Cardiac muscle cell (in vitro differentiated cells and primary cell): ENCODE data around the gene TLK1. TPM values are rescaled to one million over a fixed set of nuclear protein-coding genes. Genes with fewer than 3 reads are reported as not detected.

Experiments
- DNase-seq, 2 donors: peaks; one replicate each; pipeline versions ENCODE4 v3.0.0 to v3.0.0-alpha.2; 2010 to 2017; ENCODE audit warnings: low read depth in 1 of 2, low spot score in 1 of 2
- H3K27ac ChIP-seq: fragments of 200-600 bp; sonication (generic); 2 replicates; pipeline ENCODE4 v1.5.1; 2016
- H3K27me3 ChIP-seq: fragments of 200-600 bp; sonication (generic); 2 replicates; pipeline ENCODE4 v1.6.0; 2016; ENCODE audit warnings: control low read depth
- H3K36me3 ChIP-seq: fragments of 200-600 bp; sonication (generic); 2 replicates; pipeline ENCODE4 v1.5.1; 2016; ENCODE audit warnings: control low read depth
- H3K4me1 ChIP-seq: fragments of 200-600 bp; sonication (generic); 2 replicates; pipeline ENCODE4 v1.8.1; 2017; ENCODE audit warnings: low read depth, mild to moderate bottlenecking, mixed run types
- H3K4me3 ChIP-seq: fragments of 200-600 bp; sonication (generic); 2 replicates; pipeline ENCODE4 v1.5.1; 2016; ENCODE audit warnings: mild to moderate bottlenecking
- H3K9me3 ChIP-seq: fragments of 200-600 bp; sonication (generic); 2 replicates; pipeline ENCODE4 v1.5.1; 2017; ENCODE audit warnings: low read depth, mild to moderate bottlenecking, control low read depth
- polyA plus RNA-seq: library from polyadenylated mRNA; unstranded; fragments of >200 nt; fragmentation: Nextera tagmentation; extraction: Ambion mirVana; gene quantifications from 2 replicates; pipeline ENCODE4 v1.2.1, GENCODE V29; 2016
- total RNA-seq: library from RNA; depleted of rRNA; stranded (reverse); fragments of >200 nt; gene quantifications from 2 replicates; pipeline ENCODE4 v1.2.3, GENCODE V29; 2016
- TF ChIP-seq, protein P1 (sequence below): IDR thresholded peaks from 2 replicates; pipeline ENCODE4 v1.5.1; 2012; ENCODE audit warnings: low read depth, mild to moderate bottlenecking, low read length

The TLK1 gene
- total and polyA plus RNA-seq, 2 experiments from 2014 or later: 10.1 to 29.2 TPM

GRCh38 chr2:171176516-171176915 lies 15.8 kb upstream of the TLK1 start:
- H3K4me3 ChIP-seq: no peak overlapping the region
- TF ChIP-seq, protein P1, sequence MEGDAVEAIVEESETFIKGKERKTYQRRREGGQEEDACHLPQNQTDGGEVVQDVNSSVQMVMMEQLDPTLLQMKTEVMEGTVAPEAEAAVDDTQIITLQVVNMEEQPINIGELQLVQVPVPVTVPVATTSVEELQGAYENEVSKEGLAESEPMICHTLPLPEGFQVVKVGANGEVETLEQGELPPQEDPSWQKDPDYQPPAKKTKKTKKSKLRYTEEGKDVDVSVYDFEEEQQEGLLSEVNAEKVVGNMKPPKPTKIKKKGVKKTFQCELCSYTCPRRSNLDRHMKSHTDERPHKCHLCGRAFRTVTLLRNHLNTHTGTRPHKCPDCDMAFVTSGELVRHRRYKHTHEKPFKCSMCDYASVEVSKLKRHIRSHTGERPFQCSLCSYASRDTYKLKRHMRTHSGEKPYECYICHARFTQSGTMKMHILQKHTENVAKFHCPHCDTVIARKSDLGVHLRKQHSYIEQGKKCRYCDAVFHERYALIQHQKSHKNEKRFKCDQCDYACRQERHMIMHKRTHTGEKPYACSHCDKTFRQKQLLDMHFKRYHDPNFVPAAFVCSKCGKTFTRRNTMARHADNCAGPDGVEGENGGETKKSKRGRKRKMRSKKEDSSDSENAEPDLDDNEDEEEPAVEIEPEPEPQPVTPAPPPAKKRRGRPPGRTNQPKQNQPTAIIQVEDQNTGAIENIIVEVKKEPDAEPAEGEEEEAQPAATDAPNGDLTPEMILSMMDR: no peak
- no peak overlapping the region for H3K27ac ChIP-seq
- no peaks in the 10 kb centered on the region for H3K27me3 ChIP-seq
- H3K36me3 ChIP-seq: no peaks in the 10 kb centered on the region
- H3K9me3 ChIP-seq: no peaks in the 10 kb centered on the region
- no peak for DNase-seq
- H3K4me1 ChIP-seq: no peaks in the 10 kb centered on the region

- no peak for DNase-seq
- no peak overlapping the region for H3K4me3 ChIP-seq
- no peaks in the 10 kb centered on the region for H3K36me3 ChIP-seq
- TF ChIP-seq, protein P1: no peak
- H3K27ac ChIP-seq: no peak overlapping the region
- no peaks in the 10 kb centered on the region for H3K9me3 ChIP-seq
- H3K4me1 ChIP-seq: no peaks in the 10 kb centered on the region
- H3K27me3 ChIP-seq: no peaks in the 10 kb centered on the region
These were observed 13.4 kb upstream of the TLK1 start for GRCh38 chr2:171174075-171174474.

GRCh38 chr2:171173087-171173486 lies 12.4 kb upstream of the TLK1 start:
- DNase-seq: no peak
- TF ChIP-seq, protein P1: no peak
- Histone ChIP-seq H3K4me3 (no peak overlapping the region), H3K4me1 (no peaks in the 10 kb centered on the region), H3K36me3 (no peaks in the 10 kb centered on the region), H3K27ac (no peak overlapping the region), H3K27me3 (no peaks in the 10 kb centered on the region), H3K9me3 (no peaks in the 10 kb centered on the region)

DNA sequence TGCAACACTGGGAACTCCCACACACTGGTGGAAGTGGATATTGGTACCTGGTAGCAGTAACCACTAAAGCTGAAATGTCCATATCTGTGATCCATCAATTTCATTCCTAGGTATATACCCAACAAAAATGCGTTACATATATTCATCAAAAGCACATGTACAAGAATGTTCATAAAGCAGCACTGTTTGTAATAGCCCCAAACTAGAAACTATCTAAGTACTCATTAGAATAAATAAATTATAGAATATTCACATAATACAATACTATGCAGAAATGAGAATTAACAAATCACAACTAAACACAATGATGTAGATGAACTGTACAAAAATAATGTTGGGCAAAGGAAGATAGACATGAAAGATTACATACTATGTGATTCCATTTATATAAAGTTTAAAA lies 11.1 kb upstream of the TLK1 start:
- H3K4me1 ChIP-seq: no peaks in the 10 kb centered on the region
- TF ChIP-seq, protein P1: no peak
- no peaks in the 10 kb centered on the region for H3K36me3 ChIP-seq
- H3K27me3 ChIP-seq: no peaks in the 10 kb centered on the region
- no peak overlapping the region for H3K4me3 ChIP-seq
- no peak for DNase-seq
- H3K27ac ChIP-seq: no peak overlapping the region
- H3K9me3 ChIP-seq: no peaks in the 10 kb centered on the region

DNA sequence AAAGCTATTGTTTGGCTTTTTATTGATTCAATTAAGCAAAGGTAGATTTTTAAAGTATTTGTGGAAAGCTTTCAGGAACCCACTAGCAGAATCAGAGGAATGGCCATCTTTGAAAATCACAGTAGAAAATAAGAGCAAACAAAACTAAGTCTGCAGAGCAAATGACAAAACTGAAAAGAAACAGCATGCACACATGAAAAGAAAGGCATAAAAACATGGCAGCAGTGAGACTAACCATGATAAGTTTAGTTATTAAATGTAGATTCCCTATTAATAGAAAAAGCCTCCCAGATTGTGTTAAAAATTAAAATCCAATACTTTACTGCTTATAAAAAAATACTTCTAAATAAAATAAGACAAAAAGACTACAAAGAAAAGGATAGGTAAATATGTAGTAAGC lies 9.1 kb upstream of the TLK1 start:
- TF ChIP-seq, protein P1: no peak
- H3K27me3 ChIP-seq: no peaks in the 10 kb centered on the region
- no peak for DNase-seq
- H3K4me1 ChIP-seq: no peaks in the 10 kb centered on the region
- H3K27ac ChIP-seq: no peak overlapping the region
- H3K36me3 ChIP-seq: no peaks in the 10 kb centered on the region
- no peaks in the 10 kb centered on the region for H3K9me3 ChIP-seq
- H3K4me3 ChIP-seq: no peak overlapping the region

DNA sequence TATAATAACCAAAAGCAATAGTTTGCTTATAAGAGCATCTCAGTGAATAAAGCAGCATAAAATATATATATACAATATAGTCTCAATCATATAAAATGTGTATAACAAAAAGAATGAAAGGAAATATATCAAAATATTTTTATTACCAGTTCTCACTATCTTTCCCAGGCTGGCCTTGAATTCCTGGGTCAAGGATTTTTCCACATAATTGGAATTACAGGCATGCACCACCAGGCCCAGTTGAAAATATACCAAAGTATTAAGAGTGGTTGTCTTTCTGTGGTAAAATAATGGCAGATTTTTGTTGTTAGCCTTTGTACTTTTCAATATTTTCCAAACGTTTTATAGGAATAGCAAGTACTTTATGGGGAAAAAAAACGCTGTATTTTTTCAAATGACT lies 8.6 kb upstream of the TLK1 start:
- no peaks in the 10 kb centered on the region for H3K4me1 ChIP-seq
- no peak for DNase-seq
- no peaks in the 10 kb centered on the region for H3K36me3 ChIP-seq
- H3K27ac ChIP-seq: no peak overlapping the region
- TF ChIP-seq, protein P1: no peak
- no peaks in the 10 kb centered on the region for H3K9me3 ChIP-seq
- no peaks in the 10 kb centered on the region for H3K27me3 ChIP-seq
- H3K4me3 ChIP-seq: no peak overlapping the region
